Mucosa of descending colon (tissue), 3 donors: ENCODE measurements around the gene PABPC1L. TPM values are rescaled to one million over a fixed set of nuclear protein-coding genes. Genes with fewer than 3 reads are reported as not detected.

Experiments
- ATAC-seq: fragments of 200-7000 bp; cut with Tn5 transposase; one replicate; pipeline ENCODE4 v1.9.1; 2020; ENCODE audit warnings: mild to moderate bottlenecking, moderate library complexity
- DNase-seq, 3 donors: peaks; one replicate each; pipeline ENCODE4 v3.0.0-alpha.2; 2020
- H3K36me3 ChIP-seq: fragments of 200-600 bp; one replicate; pipeline ENCODE4 v1.8.0; 2021; ENCODE audit warnings: low read depth, mild to moderate bottlenecking
- H3K4me1 ChIP-seq: fragments of 200-600 bp; one replicate; pipeline ENCODE4 v1.8.0; 2021; ENCODE audit warnings: low read depth, mild to moderate bottlenecking
- H3K4me3 ChIP-seq: fragments of 200-600 bp; one replicate; pipeline ENCODE4 v1.8.0; 2021; ENCODE audit warnings: mild to moderate bottlenecking
- H3K9me3 ChIP-seq: fragments of 200-600 bp; one replicate; pipeline ENCODE4 v1.8.0; 2021; ENCODE audit warnings: mild to moderate bottlenecking
- CTCF ChIP-seq: fragments of 200-600 bp; IDR thresholded peaks from one replicate; pipeline ENCODE4 v1.8.0; 2022; ENCODE audit warnings: antibody characterized with exemption, mild to moderate bottlenecking
- intact Hi-C, 2 donors: fragments of 100-400 bp; cut with DNase I in 1 of 2; cut with micrococcal nuclease in 1 of 2; formaldehyde crosslinking; loops; one replicate each; pipeline versions ENCODE4 v1.11.0 to v1.11.1; 2022; cut with DNase I, micrococcal nuclease
- total RNA-seq, 3 donors: library from RNA; stranded (reverse); fragmentation: NEBNext Ultra II Directional in 2 of 3; extraction: Animal tissue kit (Norgen Biotek cat#: 25700) in 2 of 3; gene quantifications; one replicate each; pipeline versions ENCODE4 v1.2.1 to v1.2.4, GENCODE V29; 2021 to 2023
- donor health status: DM: no; HTN: no; CAD: no; lungs with moderate emphysema.
- donor health status: DM: no; HTN: no; CAD: no.
- donor health status: DM: no; HTN: yes; CAD: no.

Gene PABPC1L
- total RNA-seq, 3 donors from 2014 or later: 13.3 to 21.6 (median 18.7) TPM

- no peak for TF ChIP-seq CTCF
- no peak for DNase-seq
- Histone ChIP-seq H3K4me3 (no peak overlapping the region), H3K36me3 (no peaks in the 10 kb centered on the region), H3K4me1 (peaks cover 1% of the 10 kb centered on the region), H3K9me3 (no peaks in the 10 kb centered on the region)
- no peak for ATAC-seq
- intact Hi-C loops: no loop called here
Measured at GRCh38 chr20:44916586-44916985, 6.7 kb downstream of the PABPC1L start.

- ATAC-seq: no peak
Measured at GRCh38 chr20:44917399-44917798, 7.5 kb downstream of the PABPC1L start.

GRCh38 chr20:44918342-44918741 lies 8.5 kb downstream of the PABPC1L start:
- intact Hi-C loops: no loop called here

More at GRCh38 chr20:44917399-44917798, 7.5 kb downstream of the PABPC1L start:
- Histone ChIP-seq H3K9me3 (no peaks in the 10 kb centered on the region), H3K4me1 (no peaks in the 10 kb centered on the region), H3K4me3 (no peak overlapping the region), H3K36me3 (no peaks in the 10 kb centered on the region)
- no peak for DNase-seq
- TF ChIP-seq CTCF: no peak
- intact Hi-C loops: no loop called here

GRCh38 chr20:44918761-44919160 lies 8.9 kb downstream of the PABPC1L start:
- DNase-seq (no peak), ATAC-seq (no peak)
- H3K9me3 ChIP-seq: no peaks in the 10 kb centered on the region
- no peak overlapping the region for H3K4me3 ChIP-seq
- H3K4me1 ChIP-seq: no peaks in the 10 kb centered on the region
- no peak for TF ChIP-seq CTCF
- intact Hi-C loops: no loop called here
- H3K36me3 ChIP-seq: no peaks in the 10 kb centered on the region

More at GRCh38 chr20:44918342-44918741, 8.5 kb downstream of the PABPC1L start:
- no peaks in the 10 kb centered on the region for H3K4me1 ChIP-seq
- ATAC-seq (no peak), DNase-seq (no peak)
- no peak for TF ChIP-seq CTCF
- no peaks in the 10 kb centered on the region for H3K9me3 ChIP-seq
- H3K36me3 ChIP-seq: no peaks in the 10 kb centered on the region
- no peak overlapping the region for H3K4me3 ChIP-seq

- no peak for TF ChIP-seq CTCF
- Histone ChIP-seq H3K4me3 (no peak overlapping the region), H3K36me3 (no peaks in the 10 kb centered on the region), H3K4me1 (no peaks in the 10 kb centered on the region), H3K9me3 (no peaks in the 10 kb centered on the region)
- DNase-seq (no peak), ATAC-seq (no peak)
- intact Hi-C loops: no loop called here
Measured at GRCh38 chr20:44921447-44921846, 11.6 kb downstream of the PABPC1L start.

GRCh38 chr20:44924541-44924940 lies 14.7 kb downstream of the PABPC1L start:
- intact Hi-C loops: no loop called here
- Histone ChIP-seq H3K9me3 (no peaks in the 10 kb centered on the region), H3K4me3 (no peak overlapping the region), H3K4me1 (no peaks in the 10 kb centered on the region), H3K36me3 (no peaks in the 10 kb centered on the region)
- ATAC-seq (no peak), DNase-seq (no peak)
- no peak for TF ChIP-seq CTCF
